ENCODE results near the gene COL23A1.
"Not testable (repeated sequence)": the region's sequence is repeated elsewhere in the genome, so short reads cannot be mapped to it uniquely, and the experiment has no call there.

The COL23A1 gene

GRCh38 chr5:178372142-178372571 is 218.0 kb downstream of the COL23A1 start:
- no peaks in the 10 kb centered on the region for H3K27me3 ChIP-seq
- H3K9me3 ChIP-seq = no peaks in the 10 kb centered on the region
- H3K36me3 ChIP-seq = no peaks in the 10 kb centered on the region
- H3K4me1 ChIP-seq (ENCODE audit: control insufficient read depth in 1 of 2, insufficient read depth in 1 of 2, low read depth in 1 of 2, low read length in 1 of 2) = peaks cover 9 to 12% of the 10 kb centered on the region in 2 experiments
- no peak overlapping the region for H3K27ac ChIP-seq
- H3K4me3 ChIP-seq (ENCODE audit: low read depth in 1 of 2, low read length in 1 of 2) = no peak overlapping the region
- TF ChIP-seq CTCF (IDR thresholded peaks at IDR 0.05) = no peak

GRCh38 chr5:178371362-178372111 is 218.7 kb downstream of the COL23A1 start:
- H3K4me1 ChIP-seq (ENCODE audit: control insufficient read depth in 1 of 2, insufficient read depth in 1 of 2, low read depth in 1 of 2, low read length in 1 of 2) = peaks cover 6 to 8% of the 10 kb centered on the region in 2 experiments
- no peaks in the 10 kb centered on the region for H3K9me3 ChIP-seq
- no peak overlapping the region for H3K27ac ChIP-seq
- TF ChIP-seq CTCF (IDR thresholded peaks at IDR 0.05) = no peak
- no peaks in the 10 kb centered on the region for H3K27me3 ChIP-seq
- H3K36me3 ChIP-seq = no peaks in the 10 kb centered on the region
- no peak overlapping the region for H3K4me3 ChIP-seq (ENCODE audit: low read depth in 1 of 2, low read length in 1 of 2)

GRCh38 chr5:178370102-178370501 is 220.1 kb downstream of the COL23A1 start:
- Histone ChIP-seq H3K4me3 (ENCODE audit: low read depth in 1 of 2, low read length in 1 of 2) (no peak overlapping the region), H3K9me3 (no peaks in the 10 kb centered on the region), H3K4me1 (ENCODE audit: control insufficient read depth in 1 of 2, insufficient read depth in 1 of 2, low read depth in 1 of 2, low read length in 1 of 2) (peaks cover 6 to 7% of the 10 kb centered on the region in 2 experiments), H3K27ac (no peak overlapping the region), H3K36me3 (no peaks in the 10 kb centered on the region), H3K27me3 (no peaks in the 10 kb centered on the region)
- TF ChIP-seq CTCF (IDR thresholded peaks at IDR 0.05) = no peak

- not testable (repeated sequence) for H3K36me3 ChIP-seq; H3K4me3 ChIP-seq (ENCODE audit: low read depth in 1 of 2, low read length in 1 of 2); H3K27ac ChIP-seq; H3K27me3 ChIP-seq; H3K9me3 ChIP-seq
- peaks cover 11% of the 10 kb centered on the region in 2 experiments for H3K4me1 ChIP-seq (ENCODE audit: control insufficient read depth in 1 of 2, insufficient read depth in 1 of 2, low read depth in 1 of 2, low read length in 1 of 2)
Observed at GRCh38 chr5:178369469-178369868, 220.7 kb downstream of the COL23A1 start.

GRCh38 chr5:178368716-178369300 is 221.4 kb downstream of the COL23A1 start:
- H3K36me3 ChIP-seq = no peaks in the 10 kb centered on the region
- H3K4me3 ChIP-seq (ENCODE audit: low read depth in 1 of 2, low read length in 1 of 2) = no peak overlapping the region
- H3K27ac ChIP-seq = no peak overlapping the region
- peaks cover 11 to 16% of the 10 kb centered on the region in 2 experiments for H3K4me1 ChIP-seq (ENCODE audit: control insufficient read depth in 1 of 2, insufficient read depth in 1 of 2, low read depth in 1 of 2, low read length in 1 of 2)
- no peak for TF ChIP-seq CTCF (IDR thresholded peaks at IDR 0.05)
- H3K27me3 ChIP-seq = no peaks in the 10 kb centered on the region
- no peaks in the 10 kb centered on the region for H3K9me3 ChIP-seq

- Histone ChIP-seq H3K4me1 (ENCODE audit: control insufficient read depth in 1 of 2, insufficient read depth in 1 of 2, low read depth in 1 of 2, low read length in 1 of 2) (peaks cover 11 to 17% of the 10 kb centered on the region in 2 experiments), H3K4me3 (ENCODE audit: low read depth in 1 of 2, low read length in 1 of 2) (no peak overlapping the region), H3K27me3 (no peaks in the 10 kb centered on the region), H3K36me3 (no peaks in the 10 kb centered on the region), H3K27ac (no peak overlapping the region), H3K9me3 (no peaks in the 10 kb centered on the region)
- no peak for TF ChIP-seq CTCF (IDR thresholded peaks at IDR 0.05)
Observed at GRCh38 chr5:178368274-178368673, 221.9 kb downstream of the COL23A1 start.

All from neutrophil (primary cell).